Type B pancreatic cell (in vitro differentiated cells): ENCODE data around the gene NEK6. TPM values are rescaled to one million over a fixed set of nuclear protein-coding genes. Genes with fewer than 3 reads are reported as not detected.

Source experiments
- DNase-seq: peaks from one replicate; pipeline ENCODE4 v3.0.0; 2021; ENCODE audit warnings: mixed read lengths; ENCODE audit not compliant: unreplicated experiment; ENCODE audit errors: extremely low spot score
- H3K27ac Mint-ChIP-seq: 2 replicates; pipeline ENCODE4 v1.8.0; 2021; ENCODE audit warnings: mild to moderate bottlenecking, mixed read lengths
- H3K27me3 Mint-ChIP-seq: 2 replicates; pipeline ENCODE4 v1.8.0; 2021; ENCODE audit warnings: mixed read lengths
- H3K36me3 Mint-ChIP-seq: 2 replicates; pipeline ENCODE4 v1.8.0; 2021; ENCODE audit warnings: mixed read lengths
- H3K4me1 Mint-ChIP-seq: one replicate; pipeline ENCODE4 v1.8.0; 2021; ENCODE audit warnings: mixed read lengths; ENCODE audit not compliant: unreplicated experiment
- H3K4me3 Mint-ChIP-seq: 2 replicates; pipeline ENCODE4 v1.8.0; 2021; ENCODE audit warnings: mild to moderate bottlenecking, mixed read lengths
- H3K9me3 Mint-ChIP-seq: 2 replicates; pipeline ENCODE4 v1.8.0; 2021; ENCODE audit warnings: mixed read lengths
- total RNA-seq: library from RNA; stranded (reverse); gene quantifications from 2 replicates; pipeline ENCODE4 v1.2.1, GENCODE V29; 2021; ENCODE audit warnings: low replicate concordance
- TF ChIP-seq, protein P1 (sequence below): fragments of 200-600 bp; sonication (generic); conservative IDR thresholded peaks from 2 replicates; pipeline ENCODE4 v1.5.0; 2021; ENCODE audit warnings: antibody characterized with exemption, mild to moderate bottlenecking

The NEK6 gene
- total RNA-seq, 1 donor from 2014 or later: 19.3 TPM

GRCh38 chr9:124399968-124400940 lies 142.5 kb downstream of the NEK6 start:
- TF ChIP-seq, protein P1, sequence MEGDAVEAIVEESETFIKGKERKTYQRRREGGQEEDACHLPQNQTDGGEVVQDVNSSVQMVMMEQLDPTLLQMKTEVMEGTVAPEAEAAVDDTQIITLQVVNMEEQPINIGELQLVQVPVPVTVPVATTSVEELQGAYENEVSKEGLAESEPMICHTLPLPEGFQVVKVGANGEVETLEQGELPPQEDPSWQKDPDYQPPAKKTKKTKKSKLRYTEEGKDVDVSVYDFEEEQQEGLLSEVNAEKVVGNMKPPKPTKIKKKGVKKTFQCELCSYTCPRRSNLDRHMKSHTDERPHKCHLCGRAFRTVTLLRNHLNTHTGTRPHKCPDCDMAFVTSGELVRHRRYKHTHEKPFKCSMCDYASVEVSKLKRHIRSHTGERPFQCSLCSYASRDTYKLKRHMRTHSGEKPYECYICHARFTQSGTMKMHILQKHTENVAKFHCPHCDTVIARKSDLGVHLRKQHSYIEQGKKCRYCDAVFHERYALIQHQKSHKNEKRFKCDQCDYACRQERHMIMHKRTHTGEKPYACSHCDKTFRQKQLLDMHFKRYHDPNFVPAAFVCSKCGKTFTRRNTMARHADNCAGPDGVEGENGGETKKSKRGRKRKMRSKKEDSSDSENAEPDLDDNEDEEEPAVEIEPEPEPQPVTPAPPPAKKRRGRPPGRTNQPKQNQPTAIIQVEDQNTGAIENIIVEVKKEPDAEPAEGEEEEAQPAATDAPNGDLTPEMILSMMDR: no peak
- DNase-seq: no peak
- Mint-ChIP-seq H3K27me3 (no peaks in the 10 kb centered on the region), H3K4me1 (peaks cover 24% of the 10 kb centered on the region), H3K4me3 (no peak overlapping the region), H3K27ac (peak overlapping the region; percentile 23), H3K9me3 (no peaks in the 10 kb centered on the region), H3K36me3 (peaks cover 27% of the 10 kb centered on the region)

Other genes starting within 250 kb of the NEK6 start
- gene LHX2, start 246.2 kb upstream of the NEK6 start, total RNA-seq: 1.2 TPM in 1 of 2 replicates, not detected in the other
- gene PSMB7, start 157.5 kb downstream of the NEK6 start, total RNA-seq: 148 and 168 TPM in 2 replicates
- gene ADGRD2, start 192.5 kb downstream of the NEK6 start, total RNA-seq: 0.21 and 0.31 TPM in 2 replicates
- 0.12 and 0.26 TPM in 2 replicates for gene NR5A1, start 249.4 kb downstream of the NEK6 start, total RNA-seq